ENCODE data around the gene CNTN5. TPM values are rescaled to one million over a fixed set of nuclear protein-coding genes. Genes with fewer than 3 reads are reported as not detected.
A peak's percentile ranks its signal among the peaks of the same experiment; 100 is the strongest.

CNTN5 gene
- total and polyA plus RNA-seq, 10 of the 15 experiments (the other 5 are each of a cell fraction or from before 2014, with no cell fraction given) = 0.01 TPM; not detected in 9

- TF ChIP-seq E4F1 (IDR thresholded peaks at IDR 0.05; ENCODE audit: borderline replicate concordance, partially characterized antibody) = no peak
Measured at GRCh38 chr11:99718291-99718690, 697.5 kb downstream of the CNTN5 start (continued).

- H2AFZ ChIP-seq (ENCODE audit: control insufficient read depth, low read depth, low read length) = no peak overlapping the region
- ATAC-seq (peak; percentile 47; the same call in 1 of the 3 replicates), DNase-seq (ENCODE audit: low read depth, low spot score) (no peak), FAIRE-seq (no peak)
- BruUV-seq (replicated peaks) = no TSS peak
- H3K9me3 ChIP-seq (replicated peaks; ENCODE audit: control insufficient read depth, insufficient read depth, low read length) = no peaks in the 10 kb centered on the region
- ChIA-PET POLR2A (no interaction called here), CTCF (interaction anchor here (0.6 to 2.5 kb wide), 18 partner anchors 8 to 1284 kb away, joined by 3 to 20 read pairs (median 4); no protein-coding TSS in a partner anchor), RAD21 (ENCODE audit: unreplicated experiment) (interaction anchor here (1.5 kb wide), 1 partner anchor 465 kb away, joined by 3 read pairs; no protein-coding TSS in a partner anchor), SMC1A (ENCODE audit: uncharacterized antibody, unreplicated experiment) (interaction anchor here (1.0 to 2.1 kb wide), 4 partner anchors 9 to 53 kb away, joined by 4 to 8 read pairs (median 4); no protein-coding TSS in a partner anchor)
- no peaks in the 10 kb centered on the region for H3K79me2 ChIP-seq (ENCODE audit: control insufficient read depth, insufficient read depth, low read length)
- TF ChIP-seq RAD21 (IDR thresholded peaks at IDR 0.05; ENCODE audit: insufficient read depth, low read depth, low read length) = peak; percentile 72
- no peak for TF ChIP-seq NFYA (IDR thresholded peaks at IDR 0.05; ENCODE audit: borderline replicate concordance, low read depth, low read length)
- peak; percentile 33; the same call in 1 of the 2 replicates for TF ChIP-seq SMC3 (IDR thresholded peaks at IDR 0.05; ENCODE audit: borderline replicate concordance, low read length)
- no peak for TF ChIP-seq CBX3 (IDR thresholded peaks at IDR 0.05; ENCODE audit: borderline replicate concordance, low read depth)
- no peak for TF ChIP-seq PAX8 (IDR thresholded peaks at IDR 0.05)
- no peak for TF ChIP-seq EGR1 (IDR thresholded peaks at IDR 0.05; ENCODE audit: borderline replicate concordance in 1 of 2, low read depth in 2 of 2, low read length in 2 of 2)
- TF ChIP-seq CTCF (IDR thresholded peaks at IDR 0.05 in 2 of 3, conservative IDR thresholded peaks at IDR 0.05 in 1 of 3; ENCODE audit: control insufficient read depth in 2 of 3, extremely low read depth in 1 of 3, insufficient read depth in 1 of 3, low read depth in 3 of 3, low read length in 3 of 3) = peak; percentile 29 to 51 (median 50); a peak in 5 of 6 replicates
- TF ChIP-seq NBN (IDR thresholded peaks at IDR 0.05) = no peak
- H3K9ac ChIP-seq (ENCODE audit: control insufficient read depth, insufficient read depth, low read length) = no peak overlapping the region
- no peak overlapping the region for H3K27ac ChIP-seq (ENCODE audit: control insufficient read depth, insufficient read depth)
- no peak overlapping the region for H3K4me3 ChIP-seq
- in situ Hi-C loops (cut with MboI) = no loop called here
- no peaks in the 10 kb centered on the region for H3K27me3 ChIP-seq (replicated peaks in 1 of 2; ENCODE audit: control insufficient read depth in 2 of 2, insufficient read depth in 2 of 2, low read length in 1 of 2)
- no peak overlapping the region for H3K4me2 ChIP-seq (ENCODE audit: control insufficient read depth, insufficient read depth)
- no peaks in the 10 kb centered on the region for H3K4me1 ChIP-seq (ENCODE audit: control insufficient read depth, insufficient read depth, low read length)
- no peaks in the 10 kb centered on the region for H4K20me1 ChIP-seq (ENCODE audit: control insufficient read depth, insufficient read depth)
- no peaks in the 10 kb centered on the region for H3K36me3 ChIP-seq (ENCODE audit: control insufficient read depth in 2 of 2, insufficient read depth in 2 of 2, low read length in 1 of 2)
- intact Hi-C loops (cut with micrococcal nuclease; ENCODE audit: unreplicated experiment) = loop anchor here (10.0 kb wide), 2 partner anchors 205 to 715 kb away; partner anchors contain the start of gene CNTN5
- 2% methylated on average over 4 of the region's 4 CpGs for WGBS (ENCODE audit: insufficient coverage, insufficient replicate concordance, low lambda C conversion rate, missing lambda C conversion rate)
Measured at GRCh38 chr11:99739464-99740089, 718.8 kb downstream of the CNTN5 start.
